ENCODE measurements around the gene RRP1.

DNA sequence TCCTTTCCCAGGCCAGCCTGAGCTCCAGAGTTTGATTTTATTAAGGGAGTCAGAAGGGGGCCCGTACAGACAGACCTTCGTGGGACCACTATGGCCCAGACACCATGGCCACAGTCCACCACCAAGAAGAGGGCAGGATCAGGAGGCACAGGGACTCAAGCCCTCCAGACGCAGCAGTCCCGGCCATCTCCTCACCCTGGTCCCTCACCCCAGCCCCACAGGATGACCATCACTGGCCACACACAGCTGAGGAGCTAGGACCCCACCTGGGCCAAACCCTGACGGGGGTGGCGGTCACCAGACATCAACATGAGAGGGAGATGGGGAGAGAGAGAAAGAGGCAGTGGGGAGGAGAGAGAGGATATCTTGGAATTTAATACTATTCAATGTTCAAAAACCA lies 46.5 kb downstream of the RRP1 start:
- TF ChIP-seq, protein P1, sequence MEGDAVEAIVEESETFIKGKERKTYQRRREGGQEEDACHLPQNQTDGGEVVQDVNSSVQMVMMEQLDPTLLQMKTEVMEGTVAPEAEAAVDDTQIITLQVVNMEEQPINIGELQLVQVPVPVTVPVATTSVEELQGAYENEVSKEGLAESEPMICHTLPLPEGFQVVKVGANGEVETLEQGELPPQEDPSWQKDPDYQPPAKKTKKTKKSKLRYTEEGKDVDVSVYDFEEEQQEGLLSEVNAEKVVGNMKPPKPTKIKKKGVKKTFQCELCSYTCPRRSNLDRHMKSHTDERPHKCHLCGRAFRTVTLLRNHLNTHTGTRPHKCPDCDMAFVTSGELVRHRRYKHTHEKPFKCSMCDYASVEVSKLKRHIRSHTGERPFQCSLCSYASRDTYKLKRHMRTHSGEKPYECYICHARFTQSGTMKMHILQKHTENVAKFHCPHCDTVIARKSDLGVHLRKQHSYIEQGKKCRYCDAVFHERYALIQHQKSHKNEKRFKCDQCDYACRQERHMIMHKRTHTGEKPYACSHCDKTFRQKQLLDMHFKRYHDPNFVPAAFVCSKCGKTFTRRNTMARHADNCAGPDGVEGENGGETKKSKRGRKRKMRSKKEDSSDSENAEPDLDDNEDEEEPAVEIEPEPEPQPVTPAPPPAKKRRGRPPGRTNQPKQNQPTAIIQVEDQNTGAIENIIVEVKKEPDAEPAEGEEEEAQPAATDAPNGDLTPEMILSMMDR (IDR thresholded peaks at IDR 0.05), result no peak
- no peak for TF ChIP-seq POLR2A (IDR thresholded peaks at IDR 0.05)
